HPDE6-E6E7 (cell line): ENCODE data around the gene VPS18.

ENCODE experiments used
- DNase-seq: peaks from one replicate; pipeline ENCODE4 v3.0.0; 2011; ENCODE audit warnings: missing footprints; ENCODE audit errors: extremely low spot score

Gene VPS18

GRCh38 chr15:40870716-40871115 is 23.5 kb upstream of the VPS18 start:
- DNase-seq, result no peak

GRCh38 chr15:40871749-40872617 is 22.3 kb upstream of the VPS18 start:
- no peak for DNase-seq

- DNase-seq, result no peak
Measured at GRCh38 chr15:40872791-40873693, 21.2 kb upstream of the VPS18 start.

GRCh38 chr15:40873694-40874561 is 20.3 kb upstream of the VPS18 start, which contains the start of gene RHOV:
TSS of gene RHOV (minus strand) at chr15:40874234. CDS start at chr15:40874139, 95 bp downstream.
- no peak for DNase-seq

GRCh38 chr15:40875991-40876730 is 18.1 kb upstream of the VPS18 start:
- DNase-seq, result no peak

- DNase-seq, result no peak
Measured at GRCh38 chr15:40877694-40878093, 16.6 kb upstream of the VPS18 start.

- peak; percentile 93 for DNase-seq
Measured at GRCh38 chr15:40878785-40879184, 15.5 kb upstream of the VPS18 start.

GRCh38 chr15:40879609-40880008 is 14.6 kb upstream of the VPS18 start:
- DNase-seq, result no peak

- no peak for DNase-seq
Measured at GRCh38 chr15:40881351-40881750, 12.9 kb upstream of the VPS18 start.

- DNase-seq, result no peak
Measured at GRCh38 chr15:40886586-40886985, 7.7 kb upstream of the VPS18 start.

- DNase-seq, result no peak
Measured at GRCh38 chr15:40889112-40889511, 5.1 kb upstream of the VPS18 start.

- no peak for DNase-seq
Measured at GRCh38 chr15:40891138-40891537, 3.1 kb upstream of the VPS18 start.

- DNase-seq, result no peak
Measured at GRCh38 chr15:40891810-40892446, 2.3 kb upstream of the VPS18 start.

GRCh38 chr15:40892447-40893012 is 1.7 kb upstream of the VPS18 start:
- DNase-seq, result no peak

- DNase-seq, result no peak
Measured at GRCh38 chr15:40893019-40893670, 1.1 kb upstream of the VPS18 start.

GRCh38 chr15:40894681-40895448 is 615 bp downstream of the VPS18 start:
- no peak for DNase-seq

GRCh38 chr15:40899536-40900207 is 5.4 kb downstream of the VPS18 start:
- no peak for DNase-seq
